ENCODE results near the gene SLC38A3. TPM values are rescaled to one million over a fixed set of nuclear protein-coding genes. Genes with fewer than 3 reads are reported as not detected.

SLC38A3 gene
- total RNA-seq, 1 donor from 2014 or later, result 0.17 TPM

GRCh38 chr3:50174517-50174895 lies 30.6 kb upstream of the SLC38A3 start:
- H3K36me3 Mint-ChIP-seq, result peaks cover under 1% of the 10 kb centered on the region
- TF ChIP-seq, protein P1, sequence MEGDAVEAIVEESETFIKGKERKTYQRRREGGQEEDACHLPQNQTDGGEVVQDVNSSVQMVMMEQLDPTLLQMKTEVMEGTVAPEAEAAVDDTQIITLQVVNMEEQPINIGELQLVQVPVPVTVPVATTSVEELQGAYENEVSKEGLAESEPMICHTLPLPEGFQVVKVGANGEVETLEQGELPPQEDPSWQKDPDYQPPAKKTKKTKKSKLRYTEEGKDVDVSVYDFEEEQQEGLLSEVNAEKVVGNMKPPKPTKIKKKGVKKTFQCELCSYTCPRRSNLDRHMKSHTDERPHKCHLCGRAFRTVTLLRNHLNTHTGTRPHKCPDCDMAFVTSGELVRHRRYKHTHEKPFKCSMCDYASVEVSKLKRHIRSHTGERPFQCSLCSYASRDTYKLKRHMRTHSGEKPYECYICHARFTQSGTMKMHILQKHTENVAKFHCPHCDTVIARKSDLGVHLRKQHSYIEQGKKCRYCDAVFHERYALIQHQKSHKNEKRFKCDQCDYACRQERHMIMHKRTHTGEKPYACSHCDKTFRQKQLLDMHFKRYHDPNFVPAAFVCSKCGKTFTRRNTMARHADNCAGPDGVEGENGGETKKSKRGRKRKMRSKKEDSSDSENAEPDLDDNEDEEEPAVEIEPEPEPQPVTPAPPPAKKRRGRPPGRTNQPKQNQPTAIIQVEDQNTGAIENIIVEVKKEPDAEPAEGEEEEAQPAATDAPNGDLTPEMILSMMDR (IDR thresholded peaks at IDR 0.05), result no peak
- TF ChIP-seq EZH2phosphoT487 (IDR thresholded peaks at IDR 0.05) (no peak), EZH2 (IDR thresholded peaks at IDR 0.05) (no peak)

GRCh38 chr3:50174947-50175524 lies 30.0 kb upstream of the SLC38A3 start:
- H3K4me2 ChIP-seq, result no peak overlapping the region
- peaks cover 29% of the 10 kb centered on the region for H4K20me1 ChIP-seq (ENCODE audit: low read depth)
- H3K9me3 ChIP-seq (ENCODE audit: low read depth), result no peaks in the 10 kb centered on the region
- Mint-ChIP-seq H3K36me3 (peaks cover 1% of the 10 kb centered on the region), H3K9me3 (no peaks in the 10 kb centered on the region), H3K27ac (no peak overlapping the region), H3K27me3 (ENCODE audit: insufficient read depth, low read depth) (peaks cover 7% of the 10 kb centered on the region), H3K4me1 (peaks cover 14% of the 10 kb centered on the region), H3K4me3 (no peak overlapping the region)
- no peaks in the 10 kb centered on the region for H3K79me2 ChIP-seq (ENCODE audit: low read depth)
- no peak for DNase-seq (ENCODE audit: low spot score)
- no peak overlapping the region for H3K4me3 ChIP-seq
- no peak overlapping the region for H3K9ac ChIP-seq
- no peaks in the 10 kb centered on the region for H3K36me3 ChIP-seq
- H2AFZ ChIP-seq (replicated peaks), result no peak overlapping the region
- H3K27ac ChIP-seq, result no peak overlapping the region
- no peaks in the 10 kb centered on the region for H3F3A ChIP-seq (ENCODE audit: low read depth)
- H3K4me1 ChIP-seq, result peaks cover 12% of the 10 kb centered on the region
- no peak for TF ChIP-seq EZH2phosphoT487 (IDR thresholded peaks at IDR 0.05)
- no peak for TF ChIP-seq EZH2 (IDR thresholded peaks at IDR 0.05)
- TF ChIP-seq, protein P1 (IDR thresholded peaks at IDR 0.05), result no peak
- H3K27me3 ChIP-seq, result no peaks in the 10 kb centered on the region

More at GRCh38 chr3:50174517-50174895, 30.6 kb upstream of the SLC38A3 start:
- H3K4me2 ChIP-seq, result no peak overlapping the region
- Mint-ChIP-seq H3K27ac (no peak overlapping the region), H3K27me3 (ENCODE audit: insufficient read depth, low read depth) (peaks cover 7% of the 10 kb centered on the region), H3K4me3 (no peak overlapping the region), H3K9me3 (no peaks in the 10 kb centered on the region), H3K4me1 (peaks cover 17% of the 10 kb centered on the region)
- H3K27me3 ChIP-seq, result no peaks in the 10 kb centered on the region
- no peak for DNase-seq (ENCODE audit: low spot score)
- no peak overlapping the region for H3K27ac ChIP-seq
- H3F3A ChIP-seq (ENCODE audit: low read depth), result no peaks in the 10 kb centered on the region
- peaks cover 34% of the 10 kb centered on the region for H4K20me1 ChIP-seq (ENCODE audit: low read depth)
- peaks cover 17% of the 10 kb centered on the region for H3K4me1 ChIP-seq
- no peaks in the 10 kb centered on the region for H3K36me3 ChIP-seq
- no peak overlapping the region for H3K9ac ChIP-seq
- H3K79me2 ChIP-seq (ENCODE audit: low read depth), result no peaks in the 10 kb centered on the region
- no peaks in the 10 kb centered on the region for H3K9me3 ChIP-seq (ENCODE audit: low read depth)
- no peak overlapping the region for H3K4me3 ChIP-seq
- no peak overlapping the region for H2AFZ ChIP-seq (replicated peaks)

DNA sequence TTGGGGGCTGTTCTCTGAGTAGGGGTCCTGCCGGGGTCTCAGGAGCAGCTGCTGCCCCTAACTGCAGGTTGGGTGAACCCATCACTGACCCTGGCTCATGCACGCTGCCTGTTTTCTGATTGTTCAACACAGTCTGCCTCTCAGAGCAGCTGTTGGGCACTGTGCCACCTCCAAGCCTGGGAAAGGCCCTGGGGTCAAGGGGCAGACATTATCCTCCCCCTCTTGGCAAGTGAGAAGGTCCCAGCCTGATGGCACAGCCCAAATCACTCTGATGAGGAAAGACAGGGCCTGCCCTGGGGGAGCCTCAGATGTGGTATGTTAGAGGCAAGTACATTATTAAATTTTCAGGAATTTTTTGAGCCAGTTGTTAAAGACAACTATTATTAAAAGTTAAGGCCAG lies 27.7 kb upstream of the SLC38A3 start:
- H3K27me3 Mint-ChIP-seq (ENCODE audit: insufficient read depth, low read depth), result peaks cover 4% of the 10 kb centered on the region
- Histone ChIP-seq H3K9ac (no peak overlapping the region), H3K27me3 (no peaks in the 10 kb centered on the region), H4K20me1 (ENCODE audit: low read depth) (peaks cover 6% of the 10 kb centered on the region), H3K4me1 (no peaks in the 10 kb centered on the region), H3K4me2 (no peak overlapping the region), H3K79me2 (ENCODE audit: low read depth) (no peaks in the 10 kb centered on the region), H3K27ac (no peak overlapping the region), H3K36me3 (no peaks in the 10 kb centered on the region), H3K9me3 (ENCODE audit: low read depth) (no peaks in the 10 kb centered on the region), H2AFZ (replicated peaks) (no peak overlapping the region), H3K4me3 (no peak overlapping the region), H3F3A (ENCODE audit: low read depth) (no peaks in the 10 kb centered on the region)
- no peaks in the 10 kb centered on the region for H3K9me3 Mint-ChIP-seq
- no peak overlapping the region for H3K4me3 Mint-ChIP-seq
- no peak overlapping the region for H3K27ac Mint-ChIP-seq
- no peak for DNase-seq (ENCODE audit: low spot score)
- TF ChIP-seq, protein P1 (IDR thresholded peaks at IDR 0.05), result no peak
- TF ChIP-seq EZH2phosphoT487 (IDR thresholded peaks at IDR 0.05), result no peak
- TF ChIP-seq EZH2 (IDR thresholded peaks at IDR 0.05), result no peak
- H3K4me1 Mint-ChIP-seq, result peaks cover 8% of the 10 kb centered on the region
- H3K36me3 Mint-ChIP-seq, result peaks cover 7% of the 10 kb centered on the region

Measured in neural progenitor cell (in vitro differentiated cells).